ENCODE data around the gene PRR12.
"Not testable (repeated sequence)": the region's sequence is repeated elsewhere in the genome, so short reads cannot be mapped to it uniquely, and the experiment has no call there.

PRR12 gene

DNA sequence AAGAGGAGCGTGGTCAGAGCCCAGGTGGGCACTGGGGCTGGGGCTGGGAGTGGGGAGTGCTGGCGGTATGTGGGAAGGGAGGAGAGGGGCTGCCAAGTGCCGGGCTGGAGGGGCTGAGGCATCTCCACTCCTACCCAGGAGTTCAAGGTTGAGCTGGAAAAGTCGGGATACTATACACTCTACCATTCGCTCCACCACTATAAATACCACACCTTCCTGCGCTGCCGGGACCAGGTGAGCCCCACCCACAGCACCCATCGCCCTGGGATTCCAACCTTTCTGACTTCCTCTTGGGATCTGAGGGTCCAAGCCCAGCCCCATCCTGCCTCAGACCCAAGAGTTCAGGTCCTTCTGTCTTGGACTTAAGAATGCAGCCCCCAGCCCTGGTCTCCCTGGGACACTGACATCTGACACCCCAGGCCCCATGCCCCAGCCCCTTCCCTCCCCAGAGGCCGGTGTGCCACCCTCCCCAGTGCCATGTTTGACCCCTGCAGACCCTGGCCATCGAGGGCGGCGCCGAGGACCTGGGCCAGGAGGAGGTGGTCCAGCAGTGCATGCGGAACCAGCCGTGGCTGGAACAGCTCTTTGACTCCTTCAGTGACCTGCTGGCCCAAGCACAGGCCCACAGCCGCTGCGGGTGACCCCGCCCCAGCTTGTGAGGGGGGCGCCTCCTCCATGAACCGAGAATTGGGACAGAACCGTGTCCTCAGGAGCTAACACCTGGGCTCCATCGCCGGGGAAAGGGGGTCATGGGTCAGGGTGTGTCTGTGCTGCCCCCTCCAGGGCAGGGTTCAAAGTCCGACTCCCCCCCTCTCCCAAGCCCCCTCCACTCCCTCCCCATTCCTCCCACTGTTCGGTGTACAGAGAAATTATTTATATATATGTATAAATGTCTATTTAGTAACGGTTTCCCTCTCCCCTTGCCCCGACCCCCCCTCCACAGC lies 34.3 kb downstream of the PRR12 start:
- no peak for DNase-seq

DNA sequence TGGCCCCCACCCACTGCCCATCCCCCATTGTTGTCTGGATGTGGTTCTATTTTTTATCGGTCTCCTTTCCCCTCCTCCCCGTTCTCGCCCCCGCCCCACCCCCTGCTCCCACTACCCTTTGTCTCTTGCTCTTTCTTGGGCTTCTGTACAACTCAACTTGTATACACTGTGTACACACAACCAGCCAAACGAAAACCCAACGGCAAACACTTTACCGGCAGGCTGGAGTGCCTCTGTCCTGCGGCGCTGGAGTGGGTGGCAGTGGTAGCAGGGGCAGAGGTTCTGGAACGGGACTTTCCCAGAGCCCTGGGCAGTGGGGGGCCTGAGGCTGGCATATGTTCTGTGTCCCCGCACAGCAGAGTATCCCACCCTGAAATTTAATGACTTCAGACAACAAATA lies 35.2 kb downstream of the PRR12 start:
- DNase-seq, result no peak

- no peak for DNase-seq
Observed at GRCh38 chr19:49629659-49630058, 38.7 kb downstream of the PRR12 start.

DNA sequence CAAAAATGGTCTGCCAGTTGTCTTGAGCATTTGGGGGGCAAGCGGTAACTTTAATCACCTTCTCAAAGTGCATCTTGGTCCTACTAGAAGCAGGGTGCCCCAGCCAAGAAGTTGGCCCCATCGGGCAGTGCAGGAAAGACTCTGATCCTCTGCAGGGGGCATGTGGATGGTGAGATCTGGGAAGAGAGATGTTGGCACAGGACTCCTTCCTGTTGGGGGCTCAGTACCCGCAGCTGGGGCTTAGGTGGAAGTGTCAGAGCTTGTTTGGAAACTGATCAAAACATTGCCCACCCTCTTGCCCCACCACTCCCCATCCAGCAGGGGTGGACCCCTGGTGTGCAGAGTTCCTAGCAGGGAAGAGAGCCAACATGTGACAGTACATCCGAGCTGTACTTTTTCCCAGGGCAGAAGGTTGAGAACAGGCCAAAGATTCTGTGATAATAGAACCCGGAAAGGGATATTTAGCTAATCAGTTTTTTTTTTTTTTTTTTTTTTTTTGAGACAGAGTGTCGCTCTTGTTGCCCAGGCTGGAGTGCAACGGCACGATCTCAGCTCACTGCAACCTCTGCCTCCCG lies 40.1 kb downstream of the PRR12 start:
- DNase-seq, result no peak

DNA sequence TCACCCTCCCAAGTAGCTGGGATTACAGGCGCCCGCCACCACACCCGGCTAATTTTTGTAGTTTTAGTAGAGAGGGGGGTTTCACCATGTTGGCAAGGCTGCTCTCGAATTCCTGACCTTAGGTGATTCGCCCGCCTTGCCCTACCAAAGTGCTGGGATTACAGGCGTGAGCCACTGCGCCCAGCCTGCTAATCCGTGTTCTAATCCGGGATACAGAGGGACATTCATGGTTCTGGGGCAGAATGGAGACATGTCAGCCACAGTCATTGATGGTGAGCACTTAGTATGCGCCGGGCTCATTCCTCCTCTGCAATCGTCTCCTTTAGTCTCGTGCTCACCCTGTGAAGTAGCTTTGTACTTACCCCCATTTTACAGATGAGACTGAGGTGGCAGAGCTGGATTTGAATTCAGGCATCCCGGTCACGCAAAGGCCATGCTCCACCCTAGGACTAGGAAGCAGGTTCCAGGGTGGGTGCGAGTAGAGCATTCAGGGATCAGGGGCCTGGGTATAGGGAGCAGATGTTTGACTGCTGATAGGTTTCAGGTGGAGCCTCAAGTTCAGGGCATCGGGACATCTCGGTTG lies 40.7 kb downstream of the PRR12 start:
- no peak for DNase-seq

- DNase-seq, result no peak
Observed at GRCh38 chr19:49632576-49632975, 41.6 kb downstream of the PRR12 start.

GRCh38 chr19:49633273-49633672 lies 42.3 kb downstream of the PRR12 start:
- DNase-seq, result not testable (repeated sequence)

DNA sequence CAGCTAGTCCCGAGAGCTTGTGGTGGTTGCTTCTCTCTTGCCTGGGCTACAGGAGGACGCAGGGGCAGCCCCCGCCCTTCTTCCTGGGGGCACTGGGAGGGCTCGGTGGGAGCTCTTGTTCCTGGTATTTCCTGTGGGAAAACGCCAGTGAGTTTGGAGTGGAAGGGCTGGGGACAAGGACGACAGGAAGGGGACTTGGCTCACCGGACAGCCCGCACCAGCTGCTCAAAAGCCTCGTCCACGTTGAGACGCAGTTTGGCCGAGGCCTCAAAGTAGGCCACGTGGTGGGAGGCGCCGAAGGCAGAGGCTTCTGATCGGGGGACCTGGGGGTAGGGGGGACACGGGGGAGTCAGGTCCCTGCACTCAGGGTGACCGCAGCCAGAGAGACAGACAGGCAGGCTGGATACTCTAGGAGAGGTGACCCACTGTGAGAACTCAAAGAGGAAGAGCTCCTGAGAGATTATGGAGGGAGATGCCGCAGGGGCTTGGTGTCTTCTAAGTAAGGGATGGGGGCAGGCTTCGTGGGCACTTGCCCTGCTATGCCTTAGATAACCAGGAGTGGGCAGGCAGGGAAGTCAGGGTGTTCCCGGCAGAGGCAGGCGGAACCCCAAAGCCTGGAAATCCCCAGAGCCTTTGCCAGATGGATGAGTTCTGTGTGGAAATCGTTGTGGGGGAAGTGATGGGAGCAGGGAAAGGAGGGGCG lies 44.7 kb downstream of the PRR12 start:
- peak; percentile 59 for DNase-seq

GRCh38 chr19:49636233-49636932 lies 45.4 kb downstream of the PRR12 start:
- DNase-seq, result peak; percentile 28

GRCh38 chr19:49637821-49638738 lies 47.1 kb downstream of the PRR12 start:
- DNase-seq, result peak; percentile 39

DNA sequence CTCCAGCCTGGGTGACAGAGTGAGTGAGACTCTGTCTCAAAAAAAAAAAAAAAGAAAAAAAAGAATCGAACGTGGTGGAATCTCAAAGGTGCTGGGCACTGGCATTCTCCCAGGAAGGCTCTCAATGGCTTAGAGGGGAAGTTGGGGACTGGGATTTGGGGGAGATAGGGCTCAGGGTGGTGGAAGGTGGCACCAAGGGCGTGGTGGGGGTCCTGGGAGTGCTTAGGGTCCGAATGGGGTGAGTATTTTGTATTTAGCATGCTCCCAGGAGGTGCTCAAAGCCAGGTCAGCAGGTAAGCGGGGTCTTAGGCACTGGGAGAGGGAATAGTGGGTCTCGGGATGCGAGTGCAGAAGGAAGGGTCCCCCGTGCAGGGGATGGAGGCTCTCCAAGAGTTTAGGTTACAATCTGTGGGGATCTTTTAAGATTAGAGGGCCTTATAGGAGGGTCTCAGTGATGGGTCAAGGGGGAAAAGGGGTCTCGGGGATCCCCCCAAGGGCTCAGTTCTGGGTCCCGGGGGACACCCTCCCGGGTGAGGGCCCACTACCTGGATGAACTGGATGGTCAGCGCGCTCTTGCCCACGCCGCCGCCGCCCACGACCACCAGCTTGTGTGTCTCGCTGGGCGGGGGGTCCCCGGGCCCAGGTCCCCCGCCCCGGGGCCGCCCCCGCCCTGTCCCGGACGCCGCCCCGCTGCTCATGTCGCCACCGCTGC lies 48.6 kb downstream of the PRR12 start:
- DNase-seq, result no peak

DNA sequence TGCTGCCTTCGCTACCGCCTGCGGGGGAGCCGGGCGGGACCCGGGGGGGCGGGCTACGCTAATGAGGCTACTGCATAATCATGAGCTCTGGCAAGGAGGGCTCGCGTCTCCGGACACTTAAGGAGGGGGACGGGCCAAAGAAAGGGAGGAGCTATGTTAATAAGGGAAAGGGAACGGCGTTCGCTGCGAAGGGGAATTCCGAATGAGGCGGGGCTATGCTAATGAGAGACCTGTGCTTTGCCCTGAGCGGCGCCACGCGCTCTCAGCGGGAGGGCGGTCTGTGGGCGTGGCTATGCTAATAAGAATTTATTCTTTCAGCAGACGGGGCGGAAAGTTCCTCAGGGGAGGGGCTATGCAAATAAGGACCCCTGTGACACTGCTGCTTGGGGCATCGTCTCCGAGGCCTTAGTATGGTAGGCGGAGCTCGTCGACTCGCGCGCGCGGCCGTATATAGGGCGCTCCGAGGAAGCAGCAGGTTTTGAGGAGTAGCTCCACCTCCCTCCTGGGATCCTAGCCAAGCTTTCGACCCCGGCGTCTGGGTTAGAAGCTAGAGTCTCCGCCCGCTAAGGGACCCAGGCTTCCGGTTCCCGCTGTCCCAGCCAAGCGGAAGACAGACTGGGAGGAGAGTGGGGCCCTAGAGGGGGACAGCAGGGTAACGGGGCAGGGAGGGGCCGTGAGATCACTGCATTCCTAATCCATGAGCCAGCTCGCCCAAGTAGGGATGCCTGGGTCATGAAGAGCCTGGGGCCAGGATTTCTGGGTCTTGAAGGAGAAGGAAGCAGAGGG lies 49.3 kb downstream of the PRR12 start, which contains the start of gene RRAS:
Gene RRAS (minus strand): TSS at position 31 of the 786 bp plus-strand sequence. CDS start 45 bp downstream, outside the sequence.
- DNase-seq, result peak; percentile 100

- DNase-seq, result peak; percentile 99
Observed at GRCh38 chr19:49641688-49642491, 50.9 kb downstream of the PRR12 start, which contains the start of gene SCAF1. Gene SCAF1, plus strand, starts transcription at chr19:49642209. Its CDS starts 2,818 bp downstream, at chr19:49645027.

- DNase-seq, result no peak
Observed at GRCh38 chr19:49642492-49643035, 51.6 kb downstream of the PRR12 start.

DNA sequence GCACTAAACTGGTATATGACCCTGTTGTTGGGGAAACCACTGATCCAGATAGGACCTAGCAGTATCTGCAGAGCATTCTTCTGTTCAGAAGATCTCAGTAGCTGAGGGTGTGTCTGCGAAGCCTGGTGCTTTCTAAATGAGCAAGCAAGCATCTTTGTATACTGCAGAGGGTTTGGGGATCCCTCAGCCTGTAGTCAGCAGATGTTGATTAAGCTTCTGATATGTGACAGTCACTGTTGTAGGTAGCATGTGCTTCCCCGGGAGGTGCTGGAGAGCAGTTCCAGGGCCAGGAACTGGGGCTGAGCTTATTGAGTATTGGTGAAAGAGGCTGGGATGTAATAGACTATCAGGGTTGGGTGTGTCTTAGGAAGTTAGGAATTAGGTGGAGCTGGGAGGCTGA lies 52.5 kb downstream of the PRR12 start:
- DNase-seq, result no peak

DNA sequence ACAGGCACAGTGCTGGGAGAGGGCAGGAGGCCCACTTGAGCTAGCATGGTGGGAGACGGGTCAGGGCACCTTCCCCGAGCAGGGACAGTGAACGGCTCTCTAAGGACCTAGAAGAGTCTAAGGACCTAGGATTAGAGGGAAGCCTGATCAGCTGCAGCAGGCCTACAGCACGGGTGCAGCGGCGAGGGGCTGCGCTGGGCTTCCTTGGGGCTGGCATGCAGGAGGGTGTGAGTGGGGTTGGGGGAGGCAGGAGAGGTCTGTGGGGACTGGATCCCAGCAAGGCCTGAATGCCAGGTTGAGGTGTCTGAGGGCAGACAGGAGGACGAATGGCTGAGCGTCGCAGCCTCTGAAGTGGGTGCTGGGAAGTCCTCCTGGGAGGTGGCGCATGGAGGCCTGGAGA lies 54.6 kb downstream of the PRR12 start:
- DNase-seq, result no peak

DNA sequence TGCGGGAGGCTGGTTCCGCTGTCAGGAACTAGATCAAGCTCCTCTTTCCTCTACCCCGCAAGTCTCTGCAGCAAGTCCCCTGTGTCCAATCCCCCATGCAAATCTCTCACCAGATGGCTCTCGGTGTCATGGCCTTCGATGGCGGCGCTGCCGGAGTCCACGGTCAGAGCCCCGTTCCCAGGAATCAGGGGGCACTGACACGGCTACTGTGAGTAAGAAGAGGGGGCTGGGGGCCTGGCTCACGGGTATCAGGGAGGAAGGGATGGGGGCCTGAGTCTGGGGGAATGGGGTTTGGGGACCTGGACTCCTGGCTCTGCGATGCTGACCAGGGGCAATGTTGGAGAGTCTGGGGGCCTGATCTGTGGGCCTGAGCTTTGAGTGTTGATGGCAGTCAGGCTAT lies 55.0 kb downstream of the PRR12 start:
- DNase-seq, result no peak

DNA sequence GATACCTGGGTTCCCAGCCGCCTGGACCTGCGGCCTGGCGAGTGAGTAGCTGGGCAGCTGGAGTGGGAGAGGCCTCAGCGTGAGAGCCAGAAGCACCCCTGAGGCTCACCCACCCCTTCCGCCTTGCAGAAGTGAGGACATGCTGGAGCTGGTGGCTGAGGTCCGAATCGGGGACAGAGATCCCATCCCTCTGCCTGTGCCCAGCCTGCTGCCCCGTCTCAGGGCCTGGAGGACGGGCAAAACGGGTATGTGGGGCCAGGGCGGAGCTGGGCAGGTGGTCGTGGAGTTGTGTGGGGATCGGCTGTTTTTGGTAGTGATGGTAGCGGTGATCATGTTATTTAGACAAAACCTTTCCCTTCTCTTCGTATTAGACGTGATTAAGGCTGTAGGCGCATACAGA lies 55.6 kb downstream of the PRR12 start:
- DNase-seq, result no peak
